IMR-90 (cell line): ENCODE results near the gene SFXN3. TPM values are rescaled to one million over a fixed set of nuclear protein-coding genes. Genes with fewer than 3 reads are reported as not detected.

Source experiments
- ATAC-seq: fragments of 200-7000 bp; cut with Tn5 transposase; 2 replicates; pipeline ENCODE4 v1.9.1; 2020; ENCODE audit warnings: low read depth, mild to moderate bottlenecking, moderate library complexity
- BruUV-seq: library from RNA; stranded (reverse); fragments of 400-500 nt; replicated peaks from 2 replicates; lab custom pipeline; 2021; lab: Mats Ljungman, UMichigan
- CTCF ChIA-PET: fragments of 300-600 bp; formaldehyde crosslinking; extraction: SDS; loops from one replicate; lab custom pipeline; 2021; ENCODE audit warnings: antibody characterized with exemption; lab: Yijun Ruan, JAX
- POLR2A ChIA-PET: fragments of 300-600 bp; sonication (Branson Sonifier 250); formaldehyde crosslinking; loops from one replicate; lab custom pipeline; 2022; ENCODE audit warnings: antibody characterized with exemption; ENCODE audit not compliant: unreplicated experiment; lab: Charles Lee
- DNase-seq: peaks from one replicate; pipeline ENCODE4 v3.0.0; 2013
- H2AFZ ChIP-seq: replicated peaks from 2 replicates; pipeline ENCODE3; 2013; ENCODE audit warnings: low read length, mild to moderate bottlenecking; ENCODE audit not compliant: poor library complexity
- H2AK5ac ChIP-seq: 2 replicates; pipeline ENCODE4 v1.6.1; 2013; ENCODE audit warnings: low read depth, low read length, inconsistent platforms
- H2AK9ac ChIP-seq: replicated peaks from 2 replicates; pipeline ENCODE3; 2013; ENCODE audit warnings: mild to moderate bottlenecking, low read depth, low read length, moderate library complexity; ENCODE audit not compliant: poor library complexity
- H2BK120ac ChIP-seq: 2 replicates; pipeline ENCODE4 v1.6.1; 2013; ENCODE audit warnings: low read depth, low read length, inconsistent platforms
- H2BK15ac ChIP-seq: 3 replicates; pipeline ENCODE4 v1.6.1; 2013; ENCODE audit warnings: low read depth, low read length, inconsistent platforms
- H2BK20ac ChIP-seq: 2 replicates; pipeline ENCODE4 v1.6.1; 2013; ENCODE audit warnings: low read depth, mild to moderate bottlenecking, inconsistent platforms, low read length, moderate library complexity
- H2BK5ac ChIP-seq: 2 replicates; pipeline ENCODE4 v1.6.1; 2013; ENCODE audit warnings: mild to moderate bottlenecking, low read depth, low read length, inconsistent platforms; ENCODE audit not compliant: poor library complexity, severe bottlenecking
- H3K14ac ChIP-seq: replicated peaks from 2 replicates; pipeline ENCODE4 v1.6.1; 2013; ENCODE audit warnings: low read depth, low read length, inconsistent platforms
- H3K18ac ChIP-seq: 2 replicates; pipeline ENCODE4 v1.6.1; 2013; ENCODE audit warnings: low read depth, low read length, control low read depth
- H3K23ac ChIP-seq: 2 replicates; pipeline ENCODE4 v1.6.1; 2013; ENCODE audit warnings: low read depth, low read length, inconsistent platforms
- H3K27ac ChIP-seq: 2 replicates; pipeline ENCODE4 v1.5.1; 2013; ENCODE audit warnings: mild to moderate bottlenecking, control low read depth, low read length; ENCODE audit not compliant: insufficient read depth
- H3K27me3 ChIP-seq: 2 replicates; pipeline ENCODE4 v1.6.1; 2013; ENCODE audit warnings: low read length; ENCODE audit not compliant: control insufficient read depth, insufficient read depth
- H3K36me3 ChIP-seq: 2 replicates; pipeline ENCODE4 v1.6.1; 2013; ENCODE audit warnings: low read length, mixed read lengths; ENCODE audit not compliant: control insufficient read depth, insufficient read depth
- H3K4ac ChIP-seq: 2 replicates; pipeline ENCODE4 v1.6.1; 2013; ENCODE audit warnings: low read depth, low read length, inconsistent platforms
- H3K4me1 ChIP-seq: 2 replicates; pipeline ENCODE4 v1.6.1; 2013; ENCODE audit warnings: low read length, mixed read lengths; ENCODE audit not compliant: control insufficient read depth, insufficient read depth
- H3K4me2 ChIP-seq: 2 replicates; pipeline ENCODE4 v1.6.1; 2013; ENCODE audit warnings: low read depth, mild to moderate bottlenecking, control low read depth, low read length, moderate library complexity
- H3K4me3 ChIP-seq: 2 replicates; pipeline ENCODE4 v1.5.1; 2013; ENCODE audit warnings: low read depth, mild to moderate bottlenecking, control low read depth, low read length, moderate library complexity; ENCODE audit not compliant: insufficient read depth
- H3K56ac ChIP-seq: 2 replicates; pipeline ENCODE4 v1.6.1; 2013; ENCODE audit warnings: low read length, inconsistent platforms; ENCODE audit not compliant: insufficient read depth; ENCODE audit errors: extremely low read depth
- H3K79me1 ChIP-seq, 2 experiments: 2 replicates each; pipeline ENCODE4 v1.6.1; 2013; ENCODE audit warnings: low read length in 2 of 2, inconsistent platforms in 1 of 2, low read depth in 1 of 2
- H3K9ac ChIP-seq: 2 replicates; pipeline ENCODE4 v1.6.1; 2013; ENCODE audit warnings: low read depth, low read length, control low read depth
- H3K9me1 ChIP-seq: 2 replicates; pipeline ENCODE4 v1.6.1; 2013; ENCODE audit warnings: low read length, inconsistent platforms; ENCODE audit not compliant: insufficient read depth
- H3K9me3 ChIP-seq: 2 replicates; pipeline ENCODE4 v1.6.1; 2013; ENCODE audit warnings: low read length; ENCODE audit not compliant: control insufficient read depth, insufficient read depth
- H4K20me1 ChIP-seq: 2 replicates; pipeline ENCODE4 v1.6.1; 2013; ENCODE audit warnings: low read length, inconsistent platforms; ENCODE audit not compliant: insufficient read depth
- H4K5ac ChIP-seq: 2 replicates; pipeline ENCODE4 v1.6.1; 2013; ENCODE audit warnings: mild to moderate bottlenecking, low read depth, low read length, control low read depth
- H4K8ac ChIP-seq, 2 experiments: 2 replicates each; pipeline ENCODE4 v1.6.1; 2013; ENCODE audit warnings: low read depth in 2 of 2, low read length in 2 of 2, control low read depth in 1 of 2, inconsistent platforms in 1 of 2
- H4K91ac ChIP-seq: 2 replicates; pipeline ENCODE4 v1.6.1; 2013; ENCODE audit warnings: low read depth, low read length, inconsistent platforms; ENCODE audit not compliant: insufficient read depth
- BHLHE40 ChIP-seq: fragments of 150-350 bp; IDR thresholded peaks from 2 replicates; pipeline ENCODE4 v1.6.1; 2016; ENCODE audit warnings: mild to moderate bottlenecking, low read depth, low read length
- FOS ChIP-seq: fragments of 150-350 bp; IDR thresholded peaks from 2 replicates; pipeline ENCODE4 v1.6.1; 2016; ENCODE audit warnings: low read depth, low read length
- MAZ ChIP-seq: IDR thresholded peaks from 2 replicates; pipeline ENCODE4 v1.6.1; 2012; ENCODE audit warnings: low read depth, mild to moderate bottlenecking, low read length, improper control_type of control experiment, moderate library complexity, borderline replicate concordance
- POLR2A ChIP-seq: IDR thresholded peaks from 2 replicates; pipeline ENCODE4 v1.6.1; 2012; ENCODE audit warnings: mild to moderate bottlenecking, low read depth, low read length
- RAD21 ChIP-seq: IDR thresholded peaks from 2 replicates; pipeline ENCODE4 v1.6.1; 2012; ENCODE audit warnings: low read length, improper control_type of control experiment
- RCOR1 ChIP-seq: IDR thresholded peaks from 2 replicates; pipeline ENCODE4 v1.6.1; 2012; ENCODE audit warnings: mild to moderate bottlenecking, low read length, improper control_type of control experiment; ENCODE audit not compliant: insufficient replicate concordance
- SMC3 ChIP-seq: fragments of 150-350 bp; IDR thresholded peaks from 2 replicates; pipeline ENCODE4 v1.6.1; 2016; ENCODE audit warnings: low read depth, mild to moderate bottlenecking, antibody characterized with exemption, low read length, moderate library complexity
- WGBS, 2 experiments: methylation state at CpG; one replicate each; pipeline versions ENCODE4 v1.1.5 to v1.1.7; 2013; ENCODE audit warnings: missing lambda C conversion rate in 2 of 2; ENCODE audit not compliant: insufficient read length in 1 of 2; ENCODE audit errors: extremely low coverage in 2 of 2; 5-methylcytosine and 5-hydroxymethylcytosine counted together
- dilution Hi-C: fragments of 300-500 bp; cut with HindIII; formaldehyde crosslinking; loops from one replicate; pipeline ENCODE4 v1.14.3; 2018; ENCODE audit warnings: low sequenced_read_pairs; ENCODE audit not compliant: unreplicated experiment
- in situ Hi-C: fragments of 300-500 bp; cut with MboI; formaldehyde crosslinking; loops from 3 replicates; pipeline ENCODE4 v1.14.3; 2019; ENCODE audit warnings: low sequenced_read_pairs, inconsistent platforms, mixed read lengths
- intact Hi-C: fragments of 100-400 bp; cut with micrococcal nuclease; formaldehyde crosslinking; loops from 2 replicates; pipeline ENCODE4 v1.10.0; 2022
- polyA plus RNA-seq, 3 experiments: library from polyadenylated mRNA; depleted of rRNA; stranded (reverse); fragments of >200 nt; gene quantifications; 2 replicates each; pipeline ENCODE4 v1.2.3, GENCODE V29; 2012; ENCODE audit warnings: low replicate concordance in 1 of 3
- total RNA-seq: library from RNA; depleted of rRNA; stranded (reverse); fragments of >200 nt; gene quantifications from 2 replicates; pipeline ENCODE4 v1.2.3, GENCODE V29; 2012
- TF ChIP-seq, protein P1 (sequence below): conservative IDR thresholded peaks from 2 replicates; pipeline ENCODE4 v1.5.1; 2012; ENCODE audit warnings: mild to moderate bottlenecking, low read depth, low read length, improper control_type of control experiment
- TF ChIP-seq, protein P2 (sequence below): fragments of 150-350 bp; IDR thresholded peaks from 2 replicates; pipeline ENCODE4 v1.6.1; 2017; ENCODE audit warnings: mild to moderate bottlenecking, antibody characterized with exemption, low read length, low read depth

SFXN3 gene
- total and polyA plus RNA-seq, 2 of the 4 experiments (the other 2 are of a cell fraction) = 64.7 to 77.2 TPM

DNA sequence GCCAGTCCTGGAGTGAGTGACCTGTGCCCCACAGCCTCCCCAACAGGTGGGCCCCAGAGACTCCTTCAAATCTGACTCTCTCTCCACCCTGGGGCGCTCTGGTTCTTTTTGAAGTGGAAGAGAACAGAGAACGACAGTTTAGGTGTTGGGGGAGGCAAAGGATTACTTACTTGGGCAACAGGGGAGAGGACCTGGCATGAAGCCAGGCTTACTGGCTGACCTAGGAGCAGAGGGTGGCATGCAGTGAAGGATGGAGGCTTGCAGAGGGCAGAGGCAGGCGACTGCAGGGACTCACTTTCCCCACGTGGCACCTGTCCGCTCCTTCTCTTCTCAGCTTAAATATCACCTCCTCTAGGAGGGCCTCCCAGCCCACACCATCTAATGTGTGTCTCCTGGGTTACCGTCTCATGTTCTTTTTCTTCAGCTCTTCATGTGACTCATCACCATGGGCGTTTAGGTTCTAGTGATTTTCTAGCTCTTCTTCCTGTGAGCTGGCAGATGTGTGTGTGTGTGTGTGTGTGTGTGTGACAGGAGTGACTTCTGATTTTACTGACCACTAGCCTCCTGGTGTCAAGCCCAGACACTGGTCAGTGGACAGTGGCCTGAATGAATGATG is 16.0 kb upstream of the SFXN3 start:
- no peaks in the 10 kb centered on the region; the same call in 1 of the 2 replicates for H3K27me3 ChIP-seq
- H4K20me1 ChIP-seq = peaks cover 4% of the 10 kb centered on the region; the same call in 1 of the 2 replicates
- H3K27ac ChIP-seq = no peak overlapping the region
- H3K79me1 ChIP-seq = 0 out of 4 replicates have a peak, but pooled peaks cover 0 to 7% of the 10 kb centered on the region in 2 experiments
- H3K9ac ChIP-seq = no peak overlapping the region
- no peak overlapping the region for H3K23ac ChIP-seq
- DNase-seq = peak; percentile 98
- peak; percentile 30 for ATAC-seq
- peak overlapping the region; percentile 39 for H3K4ac ChIP-seq
- H2BK20ac ChIP-seq = no peak overlapping the region
- H3K14ac ChIP-seq = no peak overlapping the region
- H2AK9ac ChIP-seq = peak overlapping the region; percentile 92
- H3K9me3 ChIP-seq = no peaks in the 10 kb centered on the region
- peaks cover 22% of the 10 kb centered on the region for H3K4me1 ChIP-seq
- no peak overlapping the region for H3K4me3 ChIP-seq
- TF ChIP-seq BHLHE40 (peak; percentile 48; the same call in 1 of the 2 replicates), MAZ (no peak), SMC3 (no peak), FOS (peak; percentile 80), RAD21 (no peak), RCOR1 (peak; percentile 9), POLR2A (no peak)
- TF ChIP-seq, protein P1, sequence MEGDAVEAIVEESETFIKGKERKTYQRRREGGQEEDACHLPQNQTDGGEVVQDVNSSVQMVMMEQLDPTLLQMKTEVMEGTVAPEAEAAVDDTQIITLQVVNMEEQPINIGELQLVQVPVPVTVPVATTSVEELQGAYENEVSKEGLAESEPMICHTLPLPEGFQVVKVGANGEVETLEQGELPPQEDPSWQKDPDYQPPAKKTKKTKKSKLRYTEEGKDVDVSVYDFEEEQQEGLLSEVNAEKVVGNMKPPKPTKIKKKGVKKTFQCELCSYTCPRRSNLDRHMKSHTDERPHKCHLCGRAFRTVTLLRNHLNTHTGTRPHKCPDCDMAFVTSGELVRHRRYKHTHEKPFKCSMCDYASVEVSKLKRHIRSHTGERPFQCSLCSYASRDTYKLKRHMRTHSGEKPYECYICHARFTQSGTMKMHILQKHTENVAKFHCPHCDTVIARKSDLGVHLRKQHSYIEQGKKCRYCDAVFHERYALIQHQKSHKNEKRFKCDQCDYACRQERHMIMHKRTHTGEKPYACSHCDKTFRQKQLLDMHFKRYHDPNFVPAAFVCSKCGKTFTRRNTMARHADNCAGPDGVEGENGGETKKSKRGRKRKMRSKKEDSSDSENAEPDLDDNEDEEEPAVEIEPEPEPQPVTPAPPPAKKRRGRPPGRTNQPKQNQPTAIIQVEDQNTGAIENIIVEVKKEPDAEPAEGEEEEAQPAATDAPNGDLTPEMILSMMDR = peak; percentile 0; the same call in 1 of the 2 replicates
- TF ChIP-seq, protein P2, sequence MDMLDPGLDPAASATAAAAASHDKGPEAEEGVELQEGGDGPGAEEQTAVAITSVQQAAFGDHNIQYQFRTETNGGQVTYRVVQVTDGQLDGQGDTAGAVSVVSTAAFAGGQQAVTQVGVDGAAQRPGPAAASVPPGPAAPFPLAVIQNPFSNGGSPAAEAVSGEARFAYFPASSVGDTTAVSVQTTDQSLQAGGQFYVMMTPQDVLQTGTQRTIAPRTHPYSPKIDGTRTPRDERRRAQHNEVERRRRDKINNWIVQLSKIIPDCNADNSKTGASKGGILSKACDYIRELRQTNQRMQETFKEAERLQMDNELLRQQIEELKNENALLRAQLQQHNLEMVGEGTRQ = peak; percentile 48; the same call in 1 of the 2 replicates
- H3K18ac ChIP-seq = no peak overlapping the region
- H3K9me1 ChIP-seq = peaks cover 13% of the 10 kb centered on the region
- H3K56ac ChIP-seq = no peak overlapping the region
- H2AK5ac ChIP-seq = peak overlapping the region; percentile 90; the same call in 1 of the 2 replicates
- intact Hi-C loops = loop anchor here (10.0 kb wide), 1 partner anchor 450 kb away; no protein-coding TSS in a partner anchor
- 0 out of 2 replicates have a peak overlapping the region, but pooled peaks have one; percentile 19 for H4K91ac ChIP-seq
- ChIA-PET POLR2A (no interaction called here), CTCF (interaction anchor here (0.6 to 6.8 kb wide), 17 partner anchors 10 to 496 kb away, joined by 3 to 48 read pairs (median 4); partner anchors contain the start of genes KAZALD1, LZTS2, MRPL43 and PDZD7)
- WGBS, 2 experiments = 0% methylated on average over 1 of the region's 7 CpGs; no CpG with 5 or more reads in 1 of the 2 experiments
- H2BK15ac ChIP-seq = no peak overlapping the region
- no TSS peak for BruUV-seq
- no peak overlapping the region for H2BK120ac ChIP-seq
- H2AFZ ChIP-seq = peak overlapping the region; percentile 28
- H4K5ac ChIP-seq = no peak overlapping the region
- H2BK5ac ChIP-seq = no peak overlapping the region
- no peak overlapping the region for H3K4me2 ChIP-seq
- H3K36me3 ChIP-seq = no peaks in the 10 kb centered on the region
- dilution Hi-C loops = no loop called here
- in situ Hi-C loops = no loop called here
- no peak overlapping the region for H4K8ac ChIP-seq
